Measurements from ENCODE around the gene NFX1.
"Not testable (repeated sequence)": the region's sequence is repeated elsewhere in the genome, so short reads cannot be mapped to it uniquely, and the experiment has no call there.

DNA sequence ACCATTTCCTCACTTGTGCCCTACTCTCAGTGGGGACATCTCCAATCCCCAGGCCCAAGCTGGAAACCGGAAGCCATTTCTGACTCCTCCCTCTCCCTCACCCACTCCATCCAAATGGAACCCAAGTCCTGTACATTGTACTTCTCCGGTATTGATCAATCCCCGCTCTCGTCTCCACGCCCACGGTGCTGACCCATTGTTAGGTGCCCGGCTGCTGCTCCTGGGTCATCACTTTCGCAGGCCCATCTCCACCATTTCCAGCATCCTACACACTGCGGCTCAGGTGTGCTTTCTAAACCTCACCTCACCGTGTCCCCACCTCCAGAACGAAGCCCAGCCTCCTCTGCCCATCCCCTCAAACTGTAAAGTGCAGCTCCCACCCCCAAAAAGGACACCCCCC lies 93.1 kb downstream of the NFX1 start:
- TF ChIP-seq, protein P1, sequence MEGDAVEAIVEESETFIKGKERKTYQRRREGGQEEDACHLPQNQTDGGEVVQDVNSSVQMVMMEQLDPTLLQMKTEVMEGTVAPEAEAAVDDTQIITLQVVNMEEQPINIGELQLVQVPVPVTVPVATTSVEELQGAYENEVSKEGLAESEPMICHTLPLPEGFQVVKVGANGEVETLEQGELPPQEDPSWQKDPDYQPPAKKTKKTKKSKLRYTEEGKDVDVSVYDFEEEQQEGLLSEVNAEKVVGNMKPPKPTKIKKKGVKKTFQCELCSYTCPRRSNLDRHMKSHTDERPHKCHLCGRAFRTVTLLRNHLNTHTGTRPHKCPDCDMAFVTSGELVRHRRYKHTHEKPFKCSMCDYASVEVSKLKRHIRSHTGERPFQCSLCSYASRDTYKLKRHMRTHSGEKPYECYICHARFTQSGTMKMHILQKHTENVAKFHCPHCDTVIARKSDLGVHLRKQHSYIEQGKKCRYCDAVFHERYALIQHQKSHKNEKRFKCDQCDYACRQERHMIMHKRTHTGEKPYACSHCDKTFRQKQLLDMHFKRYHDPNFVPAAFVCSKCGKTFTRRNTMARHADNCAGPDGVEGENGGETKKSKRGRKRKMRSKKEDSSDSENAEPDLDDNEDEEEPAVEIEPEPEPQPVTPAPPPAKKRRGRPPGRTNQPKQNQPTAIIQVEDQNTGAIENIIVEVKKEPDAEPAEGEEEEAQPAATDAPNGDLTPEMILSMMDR (IDR thresholded peaks at IDR 0.05), result not testable (repeated sequence)
- TF ChIP-seq POLR2A (IDR thresholded peaks at IDR 0.05), result not testable (repeated sequence)

Data from thyroid gland (tissue), 4 donors.